ENCODE measurements around the gene CCSER1.
"Not testable (repeated sequence)": the region's sequence is repeated elsewhere in the genome, so short reads cannot be mapped to it uniquely, and the experiment has no call there.

DNA sequence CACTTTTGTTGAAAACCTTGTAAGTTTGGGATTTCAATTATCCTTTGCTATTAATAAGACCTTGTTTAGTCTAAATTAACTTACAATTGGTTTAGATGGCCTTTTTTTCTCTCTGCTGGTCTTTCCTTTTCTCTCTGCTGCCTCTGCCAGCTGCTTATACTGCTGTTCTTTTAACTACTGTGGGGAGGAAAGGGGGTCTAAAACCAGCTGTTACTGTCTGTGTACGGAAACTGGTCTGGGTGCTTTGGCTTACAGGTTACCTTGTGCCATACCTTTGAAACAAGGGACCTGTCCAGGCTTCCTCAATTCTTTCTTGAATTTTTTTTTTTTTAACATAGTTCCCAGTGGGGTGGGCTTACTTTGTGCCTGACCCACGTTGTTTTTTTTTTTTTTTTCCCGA lies 1230.8 kb downstream of the CCSER1 start:
- TF ChIP-seq, protein P1, sequence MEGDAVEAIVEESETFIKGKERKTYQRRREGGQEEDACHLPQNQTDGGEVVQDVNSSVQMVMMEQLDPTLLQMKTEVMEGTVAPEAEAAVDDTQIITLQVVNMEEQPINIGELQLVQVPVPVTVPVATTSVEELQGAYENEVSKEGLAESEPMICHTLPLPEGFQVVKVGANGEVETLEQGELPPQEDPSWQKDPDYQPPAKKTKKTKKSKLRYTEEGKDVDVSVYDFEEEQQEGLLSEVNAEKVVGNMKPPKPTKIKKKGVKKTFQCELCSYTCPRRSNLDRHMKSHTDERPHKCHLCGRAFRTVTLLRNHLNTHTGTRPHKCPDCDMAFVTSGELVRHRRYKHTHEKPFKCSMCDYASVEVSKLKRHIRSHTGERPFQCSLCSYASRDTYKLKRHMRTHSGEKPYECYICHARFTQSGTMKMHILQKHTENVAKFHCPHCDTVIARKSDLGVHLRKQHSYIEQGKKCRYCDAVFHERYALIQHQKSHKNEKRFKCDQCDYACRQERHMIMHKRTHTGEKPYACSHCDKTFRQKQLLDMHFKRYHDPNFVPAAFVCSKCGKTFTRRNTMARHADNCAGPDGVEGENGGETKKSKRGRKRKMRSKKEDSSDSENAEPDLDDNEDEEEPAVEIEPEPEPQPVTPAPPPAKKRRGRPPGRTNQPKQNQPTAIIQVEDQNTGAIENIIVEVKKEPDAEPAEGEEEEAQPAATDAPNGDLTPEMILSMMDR (conservative IDR thresholded peaks at IDR 0.05 in 1 of 2, IDR thresholded peaks at IDR 0.05 in 1 of 2; ENCODE audit: extremely low read depth in 1 of 2, insufficient read depth in 1 of 2, low read depth in 1 of 2, low read length in 2 of 2) = not testable (repeated sequence)
- TF ChIP-seq EZH2 (IDR thresholded peaks at IDR 0.05; ENCODE audit: borderline replicate concordance, low read length) = not testable (repeated sequence)

All from mammary epithelial cell (primary cell).